ENCODE results near the gene ZFAND3. TPM values are rescaled to one million over a fixed set of nuclear protein-coding genes. Genes with fewer than 3 reads are reported as not detected.
"Not testable (repeated sequence)": the region's sequence is repeated elsewhere in the genome, so short reads cannot be mapped to it uniquely, and the experiment has no call there.

Gene ZFAND3
- total RNA-seq, 1 experiment from 2014 or later: 26.2 TPM

DNA sequence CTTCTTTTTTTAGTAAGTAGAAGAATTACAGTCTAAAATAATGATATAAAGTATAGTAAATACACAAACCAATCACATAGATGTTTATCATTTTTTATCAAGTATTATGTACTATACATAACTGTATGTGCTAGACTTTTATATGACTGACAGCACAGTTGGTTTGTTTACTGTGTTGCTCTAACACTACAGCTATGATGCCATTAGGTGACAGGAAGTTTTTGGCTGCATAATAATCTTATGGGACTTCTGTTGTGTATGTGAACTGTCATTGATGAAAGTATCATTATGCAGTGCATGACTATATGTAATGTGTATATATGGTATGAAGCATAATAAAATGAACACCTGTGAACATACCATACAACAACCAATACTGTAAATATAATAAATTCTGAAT, 104.0 kb downstream of the ZFAND3 start:
- Histone ChIP-seq H3K27me3 (no peaks in the 10 kb centered on the region), H3K36me3 (no peaks in the 10 kb centered on the region), H3K4me3 (no peak overlapping the region), H3K9me3 (no peaks in the 10 kb centered on the region)
- DNase-seq: no peak

- no peaks in the 10 kb centered on the region for H3K9me3 ChIP-seq
- H3K36me3 ChIP-seq: no peaks in the 10 kb centered on the region
- DNase-seq: no peak
- no peak overlapping the region for H3K4me3 ChIP-seq
- H3K27me3 ChIP-seq: no peaks in the 10 kb centered on the region
These were observed 107.1 kb downstream of the ZFAND3 start for GRCh38 chr6:37926661-37927060.

DNA sequence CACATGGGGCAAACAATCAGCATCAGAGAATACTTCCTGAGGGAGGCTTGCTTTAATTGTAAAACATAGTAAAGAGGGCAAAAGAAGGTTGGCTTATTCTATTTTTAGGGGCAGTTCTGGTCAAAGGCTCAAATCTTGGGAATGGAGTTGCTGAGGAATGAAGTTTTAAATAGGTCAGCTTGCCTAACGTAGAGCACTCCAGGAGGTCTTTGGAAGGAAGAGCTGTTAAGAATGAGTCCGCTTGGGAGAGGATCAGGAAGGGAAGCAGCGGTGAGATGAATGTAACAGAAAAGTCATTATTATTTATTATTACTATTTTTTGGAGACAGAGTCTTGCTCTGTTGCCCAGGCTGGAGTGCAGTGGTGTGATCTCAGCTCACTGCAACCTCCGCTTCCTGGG, 108.7 kb downstream of the ZFAND3 start:
- H3K9me3 ChIP-seq: no peaks in the 10 kb centered on the region
- no peaks in the 10 kb centered on the region for H3K27me3 ChIP-seq
- H3K36me3 ChIP-seq: no peaks in the 10 kb centered on the region
- DNase-seq: no peak
- H3K4me3 ChIP-seq: no peak overlapping the region

GRCh38 chr6:37930288-37930971, 110.9 kb downstream of the ZFAND3 start:
- H3K4me3 ChIP-seq: no peak overlapping the region
- DNase-seq: no peak
- no peaks in the 10 kb centered on the region for H3K27me3 ChIP-seq
- 0 out of 2 replicates have a peak, but pooled peaks cover 2% of the 10 kb centered on the region for H3K36me3 ChIP-seq
- no peaks in the 10 kb centered on the region for H3K9me3 ChIP-seq

- DNase-seq: no peak
- Histone ChIP-seq H3K9me3 (no peaks in the 10 kb centered on the region), H3K27me3 (no peaks in the 10 kb centered on the region), H3K36me3 (0 out of 2 replicates have a peak, but pooled peaks cover 2% of the 10 kb centered on the region), H3K4me3 (no peak overlapping the region)
These were observed 111.5 kb downstream of the ZFAND3 start for GRCh38 chr6:37931066-37931465.

DNA sequence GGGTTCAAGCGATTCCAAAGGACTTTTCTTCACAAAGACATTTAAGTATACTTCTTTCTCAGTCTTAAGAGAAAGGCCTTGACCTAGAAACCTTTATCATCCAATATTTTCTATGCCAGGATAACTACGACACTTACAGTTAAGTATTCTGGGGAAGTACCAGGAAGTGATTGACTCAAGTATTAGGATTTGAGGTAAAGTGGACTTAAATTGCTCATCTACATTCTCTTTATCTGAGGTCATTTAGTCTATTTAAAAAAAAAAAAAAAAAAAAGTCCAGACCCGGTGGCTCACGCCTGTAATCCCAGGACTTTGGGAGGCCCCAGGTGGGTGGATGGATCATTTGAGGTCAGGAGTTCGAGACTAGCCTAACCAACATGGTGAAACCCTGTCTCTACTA, 114.7 kb downstream of the ZFAND3 start:
- H3K4me3 ChIP-seq: no peak overlapping the region
- 0 out of 2 replicates have a peak, but pooled peaks cover 2% of the 10 kb centered on the region for H3K36me3 ChIP-seq
- no peak for DNase-seq
- no peaks in the 10 kb centered on the region for H3K9me3 ChIP-seq
- H3K27me3 ChIP-seq: no peaks in the 10 kb centered on the region

DNA sequence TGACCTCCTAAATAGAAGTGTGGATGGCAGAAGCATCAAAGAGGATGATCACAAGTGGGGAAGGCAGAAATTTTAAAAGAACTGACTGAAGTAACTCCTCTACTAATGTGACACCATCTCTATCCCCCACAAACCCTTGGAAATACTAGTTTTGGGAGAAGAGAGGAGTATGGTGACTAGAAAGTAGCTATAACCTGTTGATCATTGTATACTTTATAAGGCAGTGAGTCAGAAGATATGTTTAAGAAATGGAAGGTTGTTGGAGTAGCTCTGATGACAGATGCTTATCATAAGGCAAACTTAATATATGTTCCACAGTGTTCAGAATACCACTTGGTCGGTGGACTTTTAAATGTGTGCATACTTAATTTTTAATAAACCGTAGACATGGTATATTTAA, 116.6 kb downstream of the ZFAND3 start:
- 0 out of 2 replicates have a peak, but pooled peaks cover 2% of the 10 kb centered on the region for H3K36me3 ChIP-seq
- H3K9me3 ChIP-seq: no peaks in the 10 kb centered on the region
- DNase-seq: no peak
- H3K4me3 ChIP-seq: no peak overlapping the region
- H3K27me3 ChIP-seq: no peaks in the 10 kb centered on the region

DNA sequence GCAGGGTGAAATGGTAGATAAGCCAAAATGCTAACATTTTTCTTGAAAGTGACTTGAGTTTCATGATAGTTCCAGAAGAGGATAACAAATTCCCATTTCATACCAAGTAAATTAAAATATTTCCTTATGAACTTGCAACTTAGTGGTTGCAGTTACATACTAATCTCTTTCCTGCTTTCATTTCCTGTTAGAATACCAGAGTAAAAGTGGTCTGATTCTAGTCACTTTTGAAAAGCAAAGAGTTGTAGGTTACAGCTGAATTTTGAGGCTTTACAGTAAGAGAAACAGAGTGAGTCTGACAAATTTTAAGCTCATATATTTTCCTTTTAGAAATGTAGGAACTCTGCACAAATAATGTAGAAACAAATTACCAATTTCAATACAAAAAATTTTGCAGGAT, 117.4 kb downstream of the ZFAND3 start:
- no peak for DNase-seq
- Histone ChIP-seq H3K27me3 (no peaks in the 10 kb centered on the region), H3K4me3 (no peak overlapping the region), H3K9me3 (no peaks in the 10 kb centered on the region), H3K36me3 (0 out of 2 replicates have a peak, but pooled peaks cover 2% of the 10 kb centered on the region)

GRCh38 chr6:37938909-37939308, 119.4 kb downstream of the ZFAND3 start:
- 0 out of 2 replicates have a peak, but pooled peaks cover 2% of the 10 kb centered on the region for H3K36me3 ChIP-seq
- DNase-seq: no peak
- H3K9me3 ChIP-seq: no peaks in the 10 kb centered on the region

GRCh38 chr6:37940074-37940847, 120.7 kb downstream of the ZFAND3 start:
- H3K4me3 ChIP-seq: no peak overlapping the region
- peak; percentile 4 for DNase-seq
- H3K36me3 ChIP-seq: no peaks in the 10 kb centered on the region
- H3K27me3 ChIP-seq: no peaks in the 10 kb centered on the region
- no peaks in the 10 kb centered on the region for H3K9me3 ChIP-seq

More at GRCh38 chr6:37938909-37939308, 119.4 kb downstream of the ZFAND3 start:
- H3K27me3 ChIP-seq: no peaks in the 10 kb centered on the region
- no peak overlapping the region for H3K4me3 ChIP-seq

- no peak for DNase-seq
- Histone ChIP-seq H3K27me3 (no peaks in the 10 kb centered on the region), H3K9me3 (no peaks in the 10 kb centered on the region), H3K36me3 (no peaks in the 10 kb centered on the region), H3K4me3 (no peak overlapping the region)
These were observed 122.3 kb downstream of the ZFAND3 start for GRCh38 chr6:37941871-37942270.

GRCh38 chr6:37942606-37943376, 123.3 kb downstream of the ZFAND3 start:
- no peak for DNase-seq
- Histone ChIP-seq H3K36me3 (no peaks in the 10 kb centered on the region), H3K4me3 (no peak overlapping the region), H3K9me3 (no peaks in the 10 kb centered on the region), H3K27me3 (no peaks in the 10 kb centered on the region)

DNA sequence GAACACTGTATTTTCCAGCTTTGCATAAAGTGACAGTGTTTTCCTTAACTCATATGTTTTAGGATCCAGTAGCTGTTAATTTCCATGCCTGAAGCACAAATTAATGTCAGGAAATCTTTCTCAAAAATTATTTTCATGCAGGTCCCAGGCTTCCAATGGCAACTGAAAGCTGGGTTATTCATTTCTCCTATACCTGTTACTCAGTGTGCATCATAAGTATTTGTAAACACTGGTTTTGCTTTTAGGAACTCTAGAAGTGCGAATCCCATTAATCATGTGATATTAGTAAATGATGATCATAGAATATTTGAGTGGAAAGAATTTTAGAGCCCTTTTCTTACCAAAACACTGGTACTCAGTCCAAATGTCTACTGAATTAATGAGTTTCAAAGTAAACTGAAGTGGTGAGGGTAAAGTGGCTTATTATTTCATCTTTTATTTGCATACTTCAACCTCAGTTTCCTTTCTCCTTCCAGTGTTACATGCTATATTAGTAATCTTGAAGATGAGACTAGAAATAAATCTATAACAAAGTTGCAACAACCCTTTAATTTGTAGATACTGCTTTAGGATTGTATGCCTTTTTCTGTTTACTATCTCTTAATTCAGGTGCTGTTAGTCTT, 124.0 kb downstream of the ZFAND3 start:
- Histone ChIP-seq H3K9me3 (peaks cover under 1% of the 10 kb centered on the region; the same call in 1 of the 2 replicates), H3K27me3 (no peaks in the 10 kb centered on the region), H3K4me3 (no peak overlapping the region), H3K36me3 (no peaks in the 10 kb centered on the region)
- no peak for DNase-seq

DNA sequence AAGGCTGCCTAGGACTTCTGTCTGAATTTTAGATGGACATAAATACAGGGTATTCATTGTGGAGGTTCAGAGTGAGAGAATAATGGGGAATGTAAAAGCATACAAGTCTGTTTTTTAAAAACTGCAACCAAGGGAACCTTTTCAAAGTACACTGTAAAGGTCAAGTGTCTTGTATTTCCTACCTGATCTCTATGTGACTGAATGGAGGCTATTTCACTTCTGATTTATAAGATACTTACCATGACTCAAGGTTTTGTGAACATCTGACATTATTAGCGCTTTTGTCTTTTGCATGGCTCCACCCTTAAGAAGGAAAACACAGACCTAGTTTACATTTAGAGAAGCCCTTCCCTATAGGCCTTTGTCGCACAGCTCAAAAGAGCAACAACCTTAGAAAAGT, 126.5 kb downstream of the ZFAND3 start:
- H3K36me3 ChIP-seq: no peaks in the 10 kb centered on the region; the same call in 1 of the 2 replicates
- peaks cover 4% of the 10 kb centered on the region; the same call in 1 of the 2 replicates for H3K9me3 ChIP-seq
- DNase-seq: no peak
- no peak overlapping the region for H3K4me3 ChIP-seq
- H3K27me3 ChIP-seq: no peaks in the 10 kb centered on the region

DNA sequence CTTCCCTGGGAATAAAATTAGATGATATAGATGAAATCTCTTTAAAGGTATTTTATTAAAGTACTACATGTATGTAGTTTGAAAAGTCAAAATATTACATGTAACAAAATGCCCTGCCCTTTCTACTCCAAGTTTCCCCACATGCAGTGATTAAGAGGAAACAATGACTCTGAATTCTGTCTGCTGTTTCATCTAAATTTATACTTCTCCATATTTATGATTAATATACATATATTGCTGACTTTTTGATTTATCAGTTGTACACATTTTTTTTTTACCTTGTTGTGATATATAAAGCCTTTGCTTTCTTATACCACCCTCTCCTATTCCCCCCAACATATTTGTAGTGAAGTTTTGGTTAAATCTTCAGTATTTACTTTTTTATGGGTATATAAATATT, 127.9 kb downstream of the ZFAND3 start:
- DNase-seq: no peak
- Histone ChIP-seq H3K36me3 (no peaks in the 10 kb centered on the region; the same call in 1 of the 2 replicates), H3K4me3 (no peak overlapping the region), H3K9me3 (peaks cover 4% of the 10 kb centered on the region; the same call in 1 of the 2 replicates), H3K27me3 (no peaks in the 10 kb centered on the region)

DNA sequence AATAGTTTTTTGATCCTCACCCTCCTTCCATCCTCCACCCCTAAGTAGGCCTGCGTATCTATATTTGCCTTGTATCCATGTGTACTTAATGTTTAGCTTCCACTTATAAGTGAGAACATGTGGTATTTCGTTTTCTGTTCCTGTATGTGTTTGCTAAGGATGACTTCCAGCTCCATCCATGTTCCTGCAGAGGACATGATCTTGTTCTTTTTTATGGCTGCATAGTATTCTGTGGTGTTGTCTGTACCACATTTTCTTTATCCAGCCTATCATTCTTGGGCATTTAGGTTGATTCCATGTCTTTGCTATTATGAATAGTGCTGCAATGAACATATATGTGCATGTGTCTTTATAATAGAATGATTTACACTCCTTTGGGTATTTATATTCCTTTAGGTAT, 129.1 kb downstream of the ZFAND3 start:
- not testable (repeated sequence) for H3K27me3 ChIP-seq, DNase-seq, H3K9me3 ChIP-seq, H3K36me3 ChIP-seq, H3K4me3 ChIP-seq

All from MG63 (cell line).